Vagina (tissue), 2 donors: Measurements from ENCODE around the gene SNX27. TPM values are rescaled to one million over a fixed set of nuclear protein-coding genes. Genes with fewer than 3 reads are reported as not detected.
"Not testable (repeated sequence)": the region's sequence is repeated elsewhere in the genome, so short reads cannot be mapped to it uniquely, and the experiment has no call there.

ENCODE experiments used
- DNase-seq, 2 donors: peaks; one replicate each; pipeline ENCODE4 v3.0.0-alpha.2; 2017; ENCODE audit errors: extremely low spot score in 2 of 2
- H3K27ac ChIP-seq: fragments of 200-600 bp; sonication (generic); one replicate; pipeline ENCODE4 v1.5.1; 2019
- H3K27me3 ChIP-seq: fragments of 200-600 bp; sonication (generic); one replicate; pipeline ENCODE4 v1.5.1; 2019
- H3K36me3 ChIP-seq, 2 donors: fragments of 200-600 bp; sonication (generic); one replicate each; pipeline ENCODE4 v1.5.1; 2017 to 2019
- H3K4me1 ChIP-seq: fragments of 200-600 bp; sonication (generic); one replicate; pipeline ENCODE4 v1.5.1; 2019
- H3K4me3 ChIP-seq, 2 donors: fragments of 200-600 bp; sonication (generic); 1 replicate in 1 of 2; 2 replicates in 1 of 2; pipeline ENCODE4 v1.5.1; 2016 to 2019
- H3K9me3 ChIP-seq: fragments of 200-600 bp; sonication (generic); one replicate; pipeline ENCODE4 v1.5.1; 2019
- POLR2A ChIP-seq, 2 donors: fragments of 450-650 bp; IDR thresholded peaks; one replicate each; pipeline ENCODE4 v1.6.1; 2017; ENCODE audit warnings: antibody characterized with exemption in 2 of 2, mild to moderate bottlenecking in 2 of 2, moderate library complexity in 2 of 2
- POLR2AphosphoS5 ChIP-seq, 2 donors: sonication (generic); formaldehyde crosslinking; IDR thresholded peaks; one replicate each; pipeline ENCODE4 v1.9.0; 2017; ENCODE audit warnings: antibody characterized with exemption in 2 of 2, mild to moderate bottlenecking in 2 of 2, low read depth in 1 of 2; ENCODE audit not compliant: insufficient read depth in 1 of 2
- intact Hi-C: fragments of 100-400 bp; cut with DNase I; formaldehyde crosslinking; loops from one replicate; pipeline ENCODE4 v1.15.1; 2023
- total RNA-seq: library from RNA; depleted of rRNA; stranded (reverse); fragments of >200 nt; gene quantifications from one replicate; pipeline ENCODE4 v1.2.3, GENCODE V29; 2016
- TF ChIP-seq, protein P1 (sequence below), 3 experiments: fragments of 450-650 bp in 2 of 3; fragments of 200-600 bp in 1 of 3; sonication (generic) in 1 of 3; IDR thresholded peaks; one replicate each; pipeline ENCODE4 v1.5.1; 2017 to 2019; ENCODE audit warnings: antibody characterized with exemption in 3 of 3, mild to moderate bottlenecking in 2 of 3, moderate library complexity in 2 of 3

SNX27 gene
- total RNA-seq, 1 donor from 2014 or later: 50.6 TPM

DNA sequence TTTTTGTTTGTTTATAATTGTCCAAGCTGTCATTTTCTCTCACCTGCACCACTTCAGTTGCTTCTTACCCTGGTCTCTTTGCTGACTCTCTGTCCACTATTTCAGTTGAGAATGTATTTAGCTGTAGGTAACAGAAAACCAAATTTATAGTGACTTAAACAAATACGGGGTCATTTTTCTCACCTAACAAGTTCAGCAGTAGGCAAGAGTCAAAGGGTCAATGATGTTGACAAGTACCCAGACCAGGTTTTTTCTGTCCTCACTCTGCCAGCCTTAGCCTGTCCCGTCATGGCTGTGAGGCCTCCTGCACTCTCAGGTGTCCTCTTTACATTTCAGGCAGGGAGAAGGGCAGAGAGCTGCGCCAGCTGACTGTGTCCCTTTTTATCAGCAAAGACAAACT is 121.3 kb downstream of the SNX27 start:
- DNase-seq: no peak
- intact Hi-C loops: loop anchor here (5.0 to 10.0 kb wide), 2 partner anchors 141 to 198 kb away; no protein-coding TSS in a partner anchor
- no peaks in the 10 kb centered on the region for H3K36me3 ChIP-seq

DNA sequence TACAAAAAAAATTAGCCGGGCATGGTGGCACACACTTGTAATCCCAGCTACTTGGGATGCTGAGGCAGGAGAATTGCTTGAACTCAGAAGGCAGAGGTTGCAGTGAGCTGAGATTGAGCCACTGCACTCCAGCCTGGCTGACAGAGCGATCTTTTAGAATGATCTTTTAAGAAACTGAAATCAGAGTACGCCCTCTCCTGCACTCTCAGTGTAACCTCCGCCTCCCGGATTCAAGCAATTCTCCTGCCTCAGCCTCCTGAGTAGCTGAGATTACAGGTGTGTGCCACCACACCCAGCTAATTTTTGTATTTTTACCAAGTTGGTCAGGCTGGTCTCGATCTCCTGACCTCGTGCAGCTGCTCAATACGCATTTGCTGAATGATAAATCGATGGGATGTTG is 122.1 kb downstream of the SNX27 start:
- not testable (repeated sequence) for H3K27me3 ChIP-seq, H3K36me3 ChIP-seq, DNase-seq, H3K4me3 ChIP-seq, H3K4me1 ChIP-seq, H3K9me3 ChIP-seq, H3K27ac ChIP-seq
- intact Hi-C loops: loop anchor here (5.0 to 10.0 kb wide), 2 partner anchors 142 to 199 kb away; no protein-coding TSS in a partner anchor

More for the DNA sequence above, 121.3 kb downstream of the SNX27 start:
- no peak overlapping the region for H3K4me3 ChIP-seq
- H3K4me1 ChIP-seq: no peaks in the 10 kb centered on the region
- TF ChIP-seq, protein P1, sequence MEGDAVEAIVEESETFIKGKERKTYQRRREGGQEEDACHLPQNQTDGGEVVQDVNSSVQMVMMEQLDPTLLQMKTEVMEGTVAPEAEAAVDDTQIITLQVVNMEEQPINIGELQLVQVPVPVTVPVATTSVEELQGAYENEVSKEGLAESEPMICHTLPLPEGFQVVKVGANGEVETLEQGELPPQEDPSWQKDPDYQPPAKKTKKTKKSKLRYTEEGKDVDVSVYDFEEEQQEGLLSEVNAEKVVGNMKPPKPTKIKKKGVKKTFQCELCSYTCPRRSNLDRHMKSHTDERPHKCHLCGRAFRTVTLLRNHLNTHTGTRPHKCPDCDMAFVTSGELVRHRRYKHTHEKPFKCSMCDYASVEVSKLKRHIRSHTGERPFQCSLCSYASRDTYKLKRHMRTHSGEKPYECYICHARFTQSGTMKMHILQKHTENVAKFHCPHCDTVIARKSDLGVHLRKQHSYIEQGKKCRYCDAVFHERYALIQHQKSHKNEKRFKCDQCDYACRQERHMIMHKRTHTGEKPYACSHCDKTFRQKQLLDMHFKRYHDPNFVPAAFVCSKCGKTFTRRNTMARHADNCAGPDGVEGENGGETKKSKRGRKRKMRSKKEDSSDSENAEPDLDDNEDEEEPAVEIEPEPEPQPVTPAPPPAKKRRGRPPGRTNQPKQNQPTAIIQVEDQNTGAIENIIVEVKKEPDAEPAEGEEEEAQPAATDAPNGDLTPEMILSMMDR (IDR thresholded peaks at IDR 0.05): no peak
- TF ChIP-seq POLR2AphosphoS5 (IDR thresholded peaks at IDR 0.05; ENCODE audit: insufficient read depth in 1 of 2, low read depth in 1 of 2) (no peak), POLR2A (IDR thresholded peaks at IDR 0.05) (no peak)
- no peak overlapping the region for H3K27ac ChIP-seq
- H3K27me3 ChIP-seq: no peaks in the 10 kb centered on the region
- no peaks in the 10 kb centered on the region for H3K9me3 ChIP-seq

DNA sequence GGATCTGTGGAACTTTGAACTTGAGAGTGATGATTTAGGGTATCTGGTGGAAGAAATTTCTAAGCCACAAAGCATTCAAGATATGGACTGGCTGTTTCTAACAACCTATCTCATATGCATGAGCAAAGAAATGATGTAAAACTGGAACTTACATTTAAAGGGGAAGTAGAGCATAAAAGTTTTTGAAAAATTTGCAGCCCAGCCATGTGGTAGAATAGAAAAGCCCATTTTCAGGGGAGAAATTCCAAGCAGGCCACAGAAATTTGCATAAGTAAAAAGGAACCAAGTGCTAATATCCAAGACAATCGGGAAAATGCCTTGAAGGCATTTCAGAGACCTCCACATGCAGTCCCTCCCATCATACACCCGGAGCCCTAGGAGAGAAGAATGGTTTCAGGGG is 125.2 kb downstream of the SNX27 start:
- Histone ChIP-seq H3K27ac (no peak overlapping the region), H3K9me3 (no peaks in the 10 kb centered on the region), H3K27me3 (no peaks in the 10 kb centered on the region), H3K4me3 (no peak overlapping the region), H3K36me3 (no peaks in the 10 kb centered on the region), H3K4me1 (no peaks in the 10 kb centered on the region)
- intact Hi-C loops: loop anchor here (10.0 kb wide), 1 partner anchor 202 kb away; no protein-coding TSS in a partner anchor
- no peak for DNase-seq
- TF ChIP-seq POLR2A (IDR thresholded peaks at IDR 0.05): no peak
- TF ChIP-seq, protein P1 (IDR thresholded peaks at IDR 0.05): no peak

DNA sequence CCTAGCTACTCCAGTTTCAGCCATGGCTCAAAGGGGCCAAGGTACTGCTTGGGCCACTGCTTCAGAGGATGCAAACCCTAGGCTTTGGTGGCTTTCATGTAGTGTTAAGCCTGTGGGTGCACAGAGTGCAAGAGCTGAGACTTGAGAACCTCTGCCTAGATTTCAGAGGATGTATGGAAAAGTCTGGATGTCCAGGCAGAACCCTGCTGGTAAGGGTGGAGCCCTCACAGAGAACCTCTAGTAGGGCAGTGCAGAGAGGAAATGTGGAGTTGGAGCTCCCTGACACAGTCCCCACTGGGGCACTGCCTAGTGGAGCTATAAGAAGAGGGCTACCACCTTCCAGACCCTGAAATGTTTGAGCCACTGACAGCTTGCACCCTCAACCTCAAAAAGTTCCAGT is 125.6 kb downstream of the SNX27 start:
- Histone ChIP-seq H3K4me3 (no peak overlapping the region), H3K4me1 (no peaks in the 10 kb centered on the region), H3K27me3 (no peaks in the 10 kb centered on the region), H3K36me3 (no peaks in the 10 kb centered on the region), H3K27ac (no peak overlapping the region), H3K9me3 (no peaks in the 10 kb centered on the region)
- no peak for DNase-seq
- TF ChIP-seq POLR2A (IDR thresholded peaks at IDR 0.05): no peak
- TF ChIP-seq, protein P1 (IDR thresholded peaks at IDR 0.05): no peak
- TF ChIP-seq POLR2AphosphoS5 (IDR thresholded peaks at IDR 0.05; ENCODE audit: insufficient read depth in 1 of 2, low read depth in 1 of 2): no peak
- intact Hi-C loops: loop anchor here (10.0 kb wide), 1 partner anchor 203 kb away; no protein-coding TSS in a partner anchor

DNA sequence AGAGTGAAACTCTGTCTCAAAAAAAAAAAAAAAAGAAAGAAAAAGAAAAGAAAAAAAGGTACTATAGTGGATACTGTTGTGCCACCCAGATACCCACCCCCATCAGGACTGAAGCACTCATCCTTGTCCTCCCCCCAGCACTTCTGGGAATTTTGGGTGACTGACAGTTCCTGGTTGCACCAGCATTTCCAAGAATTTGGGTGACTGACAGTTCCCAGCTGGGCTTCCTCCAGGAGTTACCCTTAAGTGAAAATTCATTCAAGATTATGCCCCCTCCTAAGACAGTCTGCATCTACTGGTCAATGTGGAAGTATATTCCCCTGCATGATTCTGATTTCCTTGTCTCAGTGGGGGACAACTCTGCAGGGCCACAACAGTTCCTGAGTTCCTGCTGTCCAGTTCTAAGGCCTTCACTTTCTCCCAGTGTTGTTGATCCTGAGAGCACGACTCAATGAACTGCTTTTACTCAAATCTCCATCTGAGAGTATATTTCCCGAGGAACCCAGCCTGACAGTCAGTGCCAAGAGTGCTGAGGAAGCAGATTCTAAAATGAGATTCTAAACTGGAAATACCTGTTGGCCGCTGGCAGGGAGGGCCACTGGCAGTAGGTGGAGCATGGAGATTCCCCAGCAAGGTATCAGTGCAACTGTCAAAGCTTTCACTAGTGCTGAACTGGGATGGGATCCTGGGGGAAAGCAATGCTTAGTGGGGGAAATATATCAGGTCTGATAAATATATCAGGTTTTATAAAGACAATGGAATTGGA is 127.9 kb downstream of the SNX27 start:
- no peak overlapping the region for H3K27ac ChIP-seq
- no peaks in the 10 kb centered on the region for H3K36me3 ChIP-seq
- H3K4me3 ChIP-seq: no peak overlapping the region
- TF ChIP-seq, protein P1 (IDR thresholded peaks at IDR 0.05): no peak
- peak in 1 of 2 donors; percentile 69 for TF ChIP-seq POLR2AphosphoS5 (IDR thresholded peaks at IDR 0.05; ENCODE audit: insufficient read depth in 1 of 2, low read depth in 1 of 2)
- H3K4me1 ChIP-seq: no peaks in the 10 kb centered on the region
- peak in 1 of 2 donors; percentile 56 for DNase-seq
- no peaks in the 10 kb centered on the region for H3K9me3 ChIP-seq
- no peaks in the 10 kb centered on the region for H3K27me3 ChIP-seq
- intact Hi-C loops: loop anchor here (10.0 kb wide), 1 partner anchor 205 kb away; no protein-coding TSS in a partner anchor
